PC-9 (cell line): ENCODE measurements around the gene CALD1. TPM values are rescaled to one million over a fixed set of nuclear protein-coding genes. Genes with fewer than 3 reads are reported as not detected.
A peak's percentile ranks its signal among the peaks of the same experiment; 100 is the strongest.

ENCODE experiments used
- BruUV-seq: library from RNA; stranded (reverse); fragments of 400-500 nt; replicated peaks from 2 replicates; lab custom pipeline; 2021; lab: Mats Ljungman, UMichigan
- CTCF ChIA-PET: fragments of 300-600 bp; sonication (Branson Sonifier 250); formaldehyde crosslinking; loops from one replicate; lab custom pipeline; 2022; ENCODE audit warnings: antibody characterized with exemption; lab: Charles Lee
- POLR2A ChIA-PET: fragments of 300-600 bp; sonication (Branson Sonifier 250); formaldehyde crosslinking; loops from one replicate; lab custom pipeline; 2022; ENCODE audit warnings: antibody characterized with exemption; ENCODE audit not compliant: unreplicated experiment; lab: Charles Lee
- DNase-seq, 2 experiments: peaks; one replicate each; pipeline versions ENCODE4 v3.0.0 to v3.0.0-alpha.2; 2015 to 2022; ENCODE audit warnings: mixed read lengths in 1 of 2
- H2AFZ ChIP-seq: fragments of 200-600 bp; sonication (generic); 2 replicates; pipeline ENCODE4 v1.8.1; 2017; ENCODE audit warnings: antibody characterized with exemption
- H3F3A ChIP-seq: fragments of 200-600 bp; sonication (generic); 2 replicates; pipeline ENCODE4 v1.8.1; 2017; ENCODE audit warnings: antibody characterized with exemption, mild to moderate bottlenecking, low read depth; ENCODE audit not compliant: insufficient read depth
- H3K27ac ChIP-seq: fragments of 200-600 bp; sonication (generic); 2 replicates; pipeline ENCODE4 v1.6.1; 2016; ENCODE audit warnings: mixed run types
- H3K27me3 ChIP-seq: fragments of 200-600 bp; sonication (generic); 2 replicates; pipeline ENCODE4 v1.6.1; 2016; ENCODE audit warnings: low read depth, mixed run types; ENCODE audit not compliant: insufficient read depth
- H3K36me3 ChIP-seq: fragments of 200-600 bp; sonication (generic); 2 replicates; pipeline ENCODE4 v1.6.1; 2016; ENCODE audit warnings: low read depth, mixed run types
- H3K4me1 ChIP-seq: fragments of 200-600 bp; sonication (generic); replicated peaks from 2 replicates; pipeline ENCODE4 v1.6.1; 2016; ENCODE audit warnings: mixed run types; ENCODE audit not compliant: insufficient read depth
- H3K4me2 ChIP-seq: fragments of 200-600 bp; sonication (generic); 2 replicates; pipeline ENCODE4 v1.6.1; 2017; ENCODE audit warnings: mixed run types
- H3K4me3 ChIP-seq: fragments of 200-600 bp; sonication (generic); 2 replicates; pipeline ENCODE4 v1.6.1; 2016; ENCODE audit warnings: mixed run types
- H3K79me2 ChIP-seq: fragments of 200-600 bp; sonication (generic); 2 replicates; pipeline ENCODE4 v1.6.1; 2017; ENCODE audit warnings: low read depth, mixed run types
- H3K9me2 ChIP-seq: fragments of 200-600 bp; sonication (generic); 2 replicates; pipeline ENCODE4 v1.8.1; 2017; ENCODE audit warnings: mild to moderate bottlenecking; ENCODE audit not compliant: insufficient read depth
- H3K9me3 ChIP-seq: fragments of 200-600 bp; sonication (generic); 2 replicates; pipeline ENCODE4 v1.8.1; 2016; ENCODE audit warnings: low read depth; ENCODE audit not compliant: insufficient read depth
- H4K20me1 ChIP-seq: fragments of 200-600 bp; sonication (generic); 2 replicates; pipeline ENCODE4 v1.8.1; 2017; ENCODE audit not compliant: insufficient read depth
- CTCF ChIP-seq: fragments of 200-600 bp; sonication (generic); conservative IDR thresholded peaks from 2 replicates; pipeline ENCODE4 v1.6.1; 2017; ENCODE audit warnings: mixed run types, antibody characterized with exemption, mild to moderate bottlenecking, moderate library complexity
- EZH2 ChIP-seq: fragments of 200-600 bp; sonication (generic); IDR thresholded peaks from 2 replicates; pipeline ENCODE4 v1.8.0; 2017; ENCODE audit warnings: antibody characterized with exemption, low read depth
- intact Hi-C: fragments of 100-400 bp; cut with micrococcal nuclease; formaldehyde crosslinking; loops from one replicate; pipeline ENCODE4 v1.10.0; 2022; ENCODE audit not compliant: unreplicated experiment
- total RNA-seq: library from RNA; stranded (reverse); gene quantifications from 2 replicates; pipeline ENCODE4 v1.2.3, GENCODE V29; 2021

CALD1 gene
- total RNA-seq, 1 experiment from 2014 or later = 84.4 TPM

GRCh38 chr7:134886353-134887057, 107.1 kb downstream of the CALD1 start:
- no TSS peak for BruUV-seq
- H3K27ac ChIP-seq = peak overlapping the region; percentile 80
- POLR2A ChIA-PET = no interaction called here
- no peaks in the 10 kb centered on the region for H3K79me2 ChIP-seq
- H3K9me3 ChIP-seq = no peaks in the 10 kb centered on the region
- H2AFZ ChIP-seq = peak overlapping the region; percentile 54
- peak overlapping the region; percentile 13; the same call in 1 of the 2 replicates for H3K4me3 ChIP-seq
- intact Hi-C loops = no loop called here
- H3K4me1 ChIP-seq = peaks cover 42% of the 10 kb centered on the region
- H3K4me2 ChIP-seq = peak overlapping the region; percentile 69
- TF ChIP-seq CTCF = no peak
- TF ChIP-seq EZH2 = no peak
- no peaks in the 10 kb centered on the region for H3K9me2 ChIP-seq
- no peaks in the 10 kb centered on the region for H3K27me3 ChIP-seq
- CTCF ChIA-PET = no interaction called here
- peak in 1 of 2 experiments; percentile 80 for DNase-seq
- no peaks in the 10 kb centered on the region for H3K36me3 ChIP-seq
- H3F3A ChIP-seq = peaks cover 21% of the 10 kb centered on the region
- H4K20me1 ChIP-seq = no peaks in the 10 kb centered on the region

- DNase-seq = no peak
- CTCF ChIA-PET = no interaction called here
- no peak for TF ChIP-seq EZH2
- no peak for TF ChIP-seq CTCF
- H3K79me2 ChIP-seq = peaks cover 9% of the 10 kb centered on the region
- peaks cover 21% of the 10 kb centered on the region for H3F3A ChIP-seq
- H4K20me1 ChIP-seq = no peaks in the 10 kb centered on the region
- intact Hi-C loops = no loop called here
- no peak overlapping the region for H3K27ac ChIP-seq
- peaks cover 49% of the 10 kb centered on the region for H3K4me1 ChIP-seq
- no peak overlapping the region for H2AFZ ChIP-seq
- BruUV-seq = no TSS peak
- no peaks in the 10 kb centered on the region for H3K9me3 ChIP-seq
- no peak overlapping the region for H3K4me3 ChIP-seq
- no peak overlapping the region for H3K4me2 ChIP-seq
- H3K27me3 ChIP-seq = no peaks in the 10 kb centered on the region
- no peaks in the 10 kb centered on the region for H3K36me3 ChIP-seq
- no peaks in the 10 kb centered on the region for H3K9me2 ChIP-seq
- POLR2A ChIA-PET = no interaction called here
These were observed 108.1 kb downstream of the CALD1 start for GRCh38 chr7:134887523-134887922.

- BruUV-seq = no TSS peak
- no peak for DNase-seq
- no peaks in the 10 kb centered on the region for H3K27me3 ChIP-seq
- no peaks in the 10 kb centered on the region for H4K20me1 ChIP-seq
- no peak overlapping the region for H3K4me2 ChIP-seq
- no peak overlapping the region for H2AFZ ChIP-seq
- H3K36me3 ChIP-seq = no peaks in the 10 kb centered on the region
- CTCF ChIA-PET = no interaction called here
- H3K27ac ChIP-seq = no peak overlapping the region
- H3F3A ChIP-seq = peaks cover 21% of the 10 kb centered on the region
- no peaks in the 10 kb centered on the region for H3K9me3 ChIP-seq
- H3K79me2 ChIP-seq = peaks cover 16% of the 10 kb centered on the region
- intact Hi-C loops = no loop called here
- H3K9me2 ChIP-seq = no peaks in the 10 kb centered on the region
- TF ChIP-seq CTCF (no peak), EZH2 (no peak)
- POLR2A ChIA-PET = no interaction called here
- H3K4me3 ChIP-seq = no peak overlapping the region
- peaks cover 57% of the 10 kb centered on the region for H3K4me1 ChIP-seq
These were observed 108.8 kb downstream of the CALD1 start for GRCh38 chr7:134888141-134888740.
